Measurements from ENCODE around the gene LCN1. TPM values are rescaled to one million over a fixed set of nuclear protein-coding genes. Genes with fewer than 3 reads are reported as not detected.

LCN1 gene
- total and polyA plus RNA-seq, 2 of the 8 experiments (the other 6 are each of a cell fraction or from before 2014, with no cell fraction given) = not detected

GRCh38 chr9:135500525-135501260 is 20.5 kb upstream of the LCN1 start, which contains the start of gene MRPS2:
TSS of gene MRPS2 (plus strand) at chr9:135500682. CDS start at chr9:135500711, 29 bp downstream.
- Histone ChIP-seq H3K9ac (replicated peaks in 1 of 4; ENCODE audit: extremely low read depth in 1 of 4, low read depth in 3 of 4, low read length in 3 of 4) (peak within 1 kb of the TSS in 3 of 4 experiments; percentile 62 to 86 (median 85); a peak in 5 of 7 replicates), H4K8ac (ENCODE audit: extremely low read depth, insufficient read depth, low read length) (peak within 1 kb of the TSS; percentile 89), H3K9me3 (ENCODE audit: insufficient read depth in 2 of 2, low read depth in 1 of 2, low read length in 1 of 2) (no peaks in the 10 kb centered on the region), H2BK5ac (ENCODE audit: low read depth, low read length) (peak within 1 kb of the TSS; percentile 32; the same call in 1 of the 2 replicates), H3K4me2 (ENCODE audit: insufficient read depth in 1 of 2, low read depth in 2 of 2, low read length in 2 of 2) (peak within 1 kb of the TSS; percentile 68 to 87), H3K14ac (ENCODE audit: insufficient read length) (no peak within 1 kb of the TSS), H3K36me3 (ENCODE audit: control insufficient read depth in 2 of 4, insufficient read depth in 4 of 4, low read length in 3 of 4) (peaks cover 8 to 30% (median 20%) of the 10 kb centered on the region in 4 experiments; a peak in 7 of 8 replicates), H3K79me2 (ENCODE audit: control insufficient read depth in 1 of 2, insufficient read depth in 2 of 2, low read length in 2 of 2) (peaks cover 0 to 16% of the 10 kb centered on the region in 2 experiments; a peak in 2 of 4 replicates), H3K4me1 (replicated peaks in 1 of 4; ENCODE audit: control insufficient read depth in 3 of 4, insufficient read depth in 4 of 4, low read length in 3 of 4) (peaks cover 0 to 15% (median 12%) of the 10 kb centered on the region in 4 experiments; a peak in 6 of 7 replicates), H2BK12ac (ENCODE audit: low read depth, low read length) (no peak within 1 kb of the TSS), H2BK15ac (ENCODE audit: low read length) (no peak within 1 kb of the TSS), H4K91ac (replicated peaks; ENCODE audit: insufficient read length, low read length) (peak within 1 kb of the TSS; percentile 84), H4K20me1 (replicated peaks in 1 of 2; ENCODE audit: control insufficient read depth in 1 of 2, insufficient read depth in 2 of 2, low read length in 2 of 2) (peaks cover 15 to 18% of the 10 kb centered on the region in 2 experiments), H3K18ac (ENCODE audit: extremely low read depth, low read length) (peak within 1 kb of the TSS; percentile 60), H3K23me2 (ENCODE audit: low read depth, low read length) (peaks cover 8% of the 10 kb centered on the region; the same call in 1 of the 2 replicates), H3K56ac (replicated peaks; ENCODE audit: insufficient read length, low read depth, low read length) (peak within 1 kb of the TSS; percentile 56), H3K27ac (ENCODE audit: low read depth, low read length) (peak within 1 kb of the TSS; percentile 60; the same call in 1 of the 2 replicates), H2AK5ac (ENCODE audit: low read depth, low read length) (no peak within 1 kb of the TSS), H4K5ac (ENCODE audit: insufficient read length, low read depth, low read length) (peak within 1 kb of the TSS; percentile 75), H3K4ac (replicated peaks; ENCODE audit: insufficient read length, low read depth, low read length) (peak within 1 kb of the TSS; percentile 89), H2AFZ (ENCODE audit: low read length) (peak within 1 kb of the TSS; percentile 46; the same call in 1 of the 2 replicates), H3K27me3 (replicated peaks in 1 of 4; ENCODE audit: control insufficient read depth in 3 of 4, extremely low read depth in 1 of 4, insufficient read depth in 3 of 4, low read length in 3 of 4) (no peaks in the 10 kb centered on the region; a peak in 1 of 7 replicates), H3K23ac (ENCODE audit: insufficient read length) (no peak within 1 kb of the TSS), H2BK120ac (replicated peaks; ENCODE audit: low read depth, low read length) (no peak within 1 kb of the TSS), H3K79me1 (ENCODE audit: low read depth, low read length) (0 out of 2 replicates have a peak, but pooled peaks cover 3% of the 10 kb centered on the region), H3K4me3 (ENCODE audit: extremely low read depth in 1 of 4, insufficient read depth in 2 of 4, low read depth in 3 of 4, low read length in 4 of 4) (peak within 1 kb of the TSS; percentile 61 to 86 (median 81)), H2BK20ac (ENCODE audit: low read length) (no peak within 1 kb of the TSS)
- ChIA-PET CTCF (ENCODE audit: partially characterized antibody) (interaction anchor here (1.1 to 2.1 kb wide), 2 partner anchors 11 to 26 kb away, joined by 3 to 11 read pairs; no protein-coding TSS in a partner anchor), POLR2A (ENCODE audit: partially characterized antibody) (interaction anchor here (2.8 kb wide), 1 partner anchor 20 kb away, joined by 17 read pairs; no protein-coding TSS in a partner anchor)
- FAIRE-seq = no peak
- WGBS, 2 experiments (ENCODE audit: extremely low coverage in 1 of 2, insufficient coverage in 1 of 2, insufficient read length in 1 of 2, insufficient replicate concordance in 2 of 2, low coverage in 1 of 2, low lambda C conversion rate in 2 of 2, missing lambda C conversion rate in 1 of 2) = 2% methylated on average over 25 of the region's 92 CpGs; no CpG with 5 or more reads in 1 of the 2 experiments
- peak; percentile 62 to 96 for DNase-seq (ENCODE audit: low read depth in 1 of 2, low spot score in 2 of 2)
- TF ChIP-seq JUN (IDR thresholded peaks at IDR 0.05; ENCODE audit: low read depth, low read length) = no peak
- peak; percentile 82 for TF ChIP-seq TAF1 (IDR thresholded peaks at IDR 0.05; ENCODE audit: low read depth, low read length)
- peak; percentile 80 for TF ChIP-seq PHF8 (conservative IDR thresholded peaks at IDR 0.05; ENCODE audit: low read depth, low read length)
- TF ChIP-seq CTBP2 (IDR thresholded peaks at IDR 0.05; ENCODE audit: borderline replicate concordance, insufficient read depth, insufficient read length, low read length) = no peak
- no peak for TF ChIP-seq KDM1A (IDR thresholded peaks at IDR 0.05; ENCODE audit: borderline replicate concordance, low read length)
- TF ChIP-seq ZNF274 (IDR thresholded peaks at IDR 0.05; ENCODE audit: borderline replicate concordance, extremely low read depth, low read length) = no peak
- no peak for TF ChIP-seq HDAC6 (IDR thresholded peaks at IDR 0.05; ENCODE audit: low read depth, low read length)
- peak; percentile 94 for TF ChIP-seq EGR1 (IDR thresholded peaks at IDR 0.05; ENCODE audit: borderline replicate concordance, low read depth, low read length)
- no peak; the same call in 1 of the 2 replicates for TF ChIP-seq KDM5A (IDR thresholded peaks at IDR 0.05; ENCODE audit: low read length)
- TF ChIP-seq CBX8 (IDR thresholded peaks at IDR 0.05; ENCODE audit: borderline replicate concordance, low read depth, low read length) = no peak
- peak; percentile 83 for TF ChIP-seq MAX (IDR thresholded peaks at IDR 0.05)

Data from H1 (cell line).